ENCODE data around the gene ZNRF3.
A peak's percentile ranks its signal among the peaks of the same experiment; 100 is the strongest.
"Not testable (repeated sequence)": the region's sequence is repeated elsewhere in the genome, so short reads cannot be mapped to it uniquely, and the experiment has no call there.

The ZNRF3 gene

GRCh38 chr22:29016067-29016938 lies 132.9 kb downstream of the ZNRF3 start:
- DNase-seq = no peak

- no peak for DNase-seq
Measured at GRCh38 chr22:29018293-29019189, 135.2 kb downstream of the ZNRF3 start.

- DNase-seq = no peak
Measured at GRCh38 chr22:29022101-29022817, 138.9 kb downstream of the ZNRF3 start.

- no peak for DNase-seq
Measured at GRCh38 chr22:29023172-29023796, 139.9 kb downstream of the ZNRF3 start.

- no peak for DNase-seq
Measured at GRCh38 chr22:29026579-29026978, 143.2 kb downstream of the ZNRF3 start.

- DNase-seq = no peak
Measured at GRCh38 chr22:29028468-29028867, 145.1 kb downstream of the ZNRF3 start.

- DNase-seq = no peak
Measured at GRCh38 chr22:29029202-29030000, 146.0 kb downstream of the ZNRF3 start.

- no peak for DNase-seq
Measured at GRCh38 chr22:29030016-29030617, 146.7 kb downstream of the ZNRF3 start.

GRCh38 chr22:29030618-29031226 lies 147.3 kb downstream of the ZNRF3 start:
- no peak for DNase-seq

- DNase-seq = no peak
Measured at GRCh38 chr22:29031227-29032011, 148.0 kb downstream of the ZNRF3 start.

- no peak for DNase-seq
Measured at GRCh38 chr22:29032014-29032475, 148.7 kb downstream of the ZNRF3 start.

GRCh38 chr22:29032584-29032983 lies 149.2 kb downstream of the ZNRF3 start:
- DNase-seq = no peak

GRCh38 chr22:29037340-29037932 lies 154.1 kb downstream of the ZNRF3 start:
- no peak for DNase-seq

GRCh38 chr22:29039148-29039547 lies 155.8 kb downstream of the ZNRF3 start:
- DNase-seq = no peak

GRCh38 chr22:29039684-29040083 lies 156.3 kb downstream of the ZNRF3 start:
- DNase-seq = not testable (repeated sequence)

GRCh38 chr22:29040385-29041275 lies 157.3 kb downstream of the ZNRF3 start:
- DNase-seq = peak; percentile 53

- DNase-seq = no peak
Measured at GRCh38 chr22:29041408-29041807, 158.0 kb downstream of the ZNRF3 start.

GRCh38 chr22:29043906-29044575 lies 160.7 kb downstream of the ZNRF3 start:
- no peak for DNase-seq

All from stimulated activated CD4-positive, alpha-beta T cell treated with anti-CD3 and anti-CD28 coated beads, Interleukin-1b, Interleukin-23, amount 100 ng/mL, for 48 hours (primary cell).